ENCODE results near the gene WDR27.

DNA sequence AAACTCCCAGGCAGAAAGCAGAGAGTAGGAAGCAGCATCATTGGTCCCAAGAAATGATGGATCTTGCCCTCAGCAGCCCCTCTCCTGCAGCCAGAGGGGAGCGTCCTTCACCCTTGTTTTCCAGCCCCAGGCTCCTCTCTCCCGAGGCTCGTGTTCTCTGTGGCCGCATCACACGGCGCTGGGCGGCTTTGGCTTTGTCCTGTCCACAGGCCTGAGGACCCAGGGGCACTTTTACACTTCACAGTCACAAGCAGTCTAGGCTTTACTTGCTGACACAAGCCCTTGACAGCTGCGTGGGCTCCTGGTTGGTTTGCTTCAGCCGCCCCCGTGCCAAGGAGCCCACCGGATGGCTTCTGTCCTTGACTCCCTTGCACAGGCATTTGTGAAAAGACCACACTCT lies 272.8 kb downstream of the WDR27 start:
- TF ChIP-seq USF1 (IDR thresholded peaks at IDR 0.05) (no peak), REST (IDR thresholded peaks at IDR 0.05; ENCODE audit: low read depth) (no peak), RAD21 (IDR thresholded peaks at IDR 0.05; ENCODE audit: low read depth) (no peak), EGR1 (IDR thresholded peaks at IDR 0.05) (no peak), TCF12 (IDR thresholded peaks at IDR 0.05; ENCODE audit: low read depth) (no peak), CREB1 (IDR thresholded peaks at IDR 0.05; ENCODE audit: low read depth) (no peak), EP300 (IDR thresholded peaks at IDR 0.05; ENCODE audit: borderline replicate concordance) (no peak), TEAD4 (IDR thresholded peaks at IDR 0.05) (no peak), YY1 (IDR thresholded peaks at IDR 0.05; ENCODE audit: low read depth) (no peak), CEBPB (IDR thresholded peaks at IDR 0.05) (no peak)
- TF ChIP-seq, protein P1, sequence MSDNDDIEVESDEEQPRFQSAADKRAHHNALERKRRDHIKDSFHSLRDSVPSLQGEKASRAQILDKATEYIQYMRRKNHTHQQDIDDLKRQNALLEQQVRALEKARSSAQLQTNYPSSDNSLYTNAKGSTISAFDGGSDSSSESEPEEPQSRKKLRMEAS (IDR thresholded peaks at IDR 0.05): no peak
